ENCODE measurements around the gene TNFSF4.
"Not testable (repeated sequence)": the region's sequence is repeated elsewhere in the genome, so short reads cannot be mapped to it uniquely, and the experiment has no call there.

TNFSF4 gene

GRCh38 chr1:173243300-173243699, 36.2 kb upstream of the TNFSF4 start:
- POLR2A ChIA-PET = no interaction called here
- Histone ChIP-seq H3K4me3 (ENCODE audit: control insufficient read depth in 1 of 7, extremely low read depth in 1 of 7, insufficient read depth in 4 of 7, low read depth in 2 of 7, low read length in 6 of 7) (no peak overlapping the region), H3K36me3 (ENCODE audit: control insufficient read depth in 4 of 4, insufficient read depth in 4 of 4, low read length in 3 of 4) (no peaks in the 10 kb centered on the region), H3K9me3 (ENCODE audit: control extremely low read depth in 1 of 5, control insufficient read depth in 4 of 5, insufficient read depth in 2 of 5, low read depth in 1 of 5, low read length in 4 of 5) (peaks cover 0 to 34% (median 12%) of the 10 kb centered on the region in 5 experiments), H3K27ac (ENCODE audit: insufficient read depth in 1 of 2, low read depth in 1 of 2, low read length in 2 of 2, poor library complexity in 1 of 2, severe bottlenecking in 2 of 2) (no peak overlapping the region), H3K27me3 (replicated peaks in 2 of 5; ENCODE audit: control insufficient read depth in 4 of 5, insufficient read depth in 5 of 5, low read length in 4 of 5) (no peaks in the 10 kb centered on the region), H3K4me1 (ENCODE audit: control extremely low read depth in 1 of 4, control insufficient read depth in 4 of 4, insufficient read depth in 4 of 4, low read length in 3 of 4) (no peaks in the 10 kb centered on the region)
- no peak for DNase-seq
- CTCF ChIA-PET = interaction anchor here (0.8 to 1.3 kb wide), 2 partner anchors 12 to 16 kb away, joined by 3 to 4 read pairs; no protein-coding TSS in a partner anchor
- WGBS (ENCODE audit: insufficient coverage) = 100% methylated on average over 1 of the region's 1 CpG

GRCh38 chr1:173241528-173242347, 34.6 kb upstream of the TNFSF4 start:
- Histone ChIP-seq H3K36me3 (ENCODE audit: control insufficient read depth in 4 of 4, insufficient read depth in 4 of 4, low read length in 3 of 4) (no peaks in the 10 kb centered on the region), H3K9me3 (ENCODE audit: control extremely low read depth in 1 of 5, control insufficient read depth in 4 of 5, insufficient read depth in 2 of 5, low read depth in 1 of 5, low read length in 4 of 5) (peaks cover 2 to 35% (median 12%) of the 10 kb centered on the region in 5 experiments), H3K27ac (ENCODE audit: insufficient read depth in 1 of 2, low read depth in 1 of 2, low read length in 2 of 2, poor library complexity in 1 of 2, severe bottlenecking in 2 of 2) (no peak overlapping the region), H3K4me3 (ENCODE audit: control insufficient read depth in 1 of 7, extremely low read depth in 1 of 7, insufficient read depth in 4 of 7, low read depth in 2 of 7, low read length in 6 of 7) (no peak overlapping the region), H3K4me1 (ENCODE audit: control extremely low read depth in 1 of 4, control insufficient read depth in 4 of 4, insufficient read depth in 4 of 4, low read length in 3 of 4) (no peaks in the 10 kb centered on the region), H3K27me3 (replicated peaks in 2 of 5; ENCODE audit: control insufficient read depth in 4 of 5, insufficient read depth in 5 of 5, low read length in 4 of 5) (no peaks in the 10 kb centered on the region)
- no peak for DNase-seq
- 100% methylated on average over 3 of the region's 6 CpGs for WGBS (ENCODE audit: insufficient coverage)
- CTCF ChIA-PET = no interaction called here
- POLR2A ChIA-PET = no interaction called here

GRCh38 chr1:173240609-173241008, 33.5 kb upstream of the TNFSF4 start:
- H3K4me3 ChIP-seq (ENCODE audit: control insufficient read depth in 1 of 7, extremely low read depth in 1 of 7, insufficient read depth in 4 of 7, low read depth in 2 of 7, low read length in 6 of 7) = no peak overlapping the region
- no peaks in the 10 kb centered on the region for H3K4me1 ChIP-seq (ENCODE audit: control extremely low read depth in 1 of 4, control insufficient read depth in 4 of 4, insufficient read depth in 4 of 4, low read length in 3 of 4)
- H3K27ac ChIP-seq (ENCODE audit: insufficient read depth in 1 of 2, low read depth in 1 of 2, low read length in 2 of 2, poor library complexity in 1 of 2, severe bottlenecking in 2 of 2) = no peak overlapping the region
- H3K9me3 ChIP-seq (ENCODE audit: control extremely low read depth in 1 of 5, control insufficient read depth in 4 of 5, insufficient read depth in 2 of 5, low read depth in 1 of 5, low read length in 4 of 5) = peaks cover 2 to 35% (median 12%) of the 10 kb centered on the region in 5 experiments
- POLR2A ChIA-PET = no interaction called here
- CTCF ChIA-PET = no interaction called here
- no peaks in the 10 kb centered on the region for H3K36me3 ChIP-seq (ENCODE audit: control insufficient read depth in 4 of 4, insufficient read depth in 4 of 4, low read length in 3 of 4)
- H3K27me3 ChIP-seq (replicated peaks in 2 of 5; ENCODE audit: control insufficient read depth in 4 of 5, insufficient read depth in 5 of 5, low read length in 4 of 5) = no peaks in the 10 kb centered on the region
- no peak for DNase-seq

GRCh38 chr1:173239058-173239457, 31.9 kb upstream of the TNFSF4 start:
- H3K27me3 ChIP-seq (replicated peaks in 2 of 5; ENCODE audit: control insufficient read depth in 4 of 5, insufficient read depth in 5 of 5, low read length in 4 of 5) = no peaks in the 10 kb centered on the region
- no peaks in the 10 kb centered on the region for H3K36me3 ChIP-seq (ENCODE audit: control insufficient read depth in 4 of 4, insufficient read depth in 4 of 4, low read length in 3 of 4)
- ChIA-PET POLR2A (no interaction called here), CTCF (no interaction called here)
- no peak overlapping the region for H3K27ac ChIP-seq (ENCODE audit: insufficient read depth in 1 of 2, low read depth in 1 of 2, low read length in 2 of 2, poor library complexity in 1 of 2, severe bottlenecking in 2 of 2)
- 100% methylated on average over 1 of the region's 2 CpGs for WGBS (ENCODE audit: insufficient coverage)
- no peaks in the 10 kb centered on the region for H3K4me1 ChIP-seq (ENCODE audit: control extremely low read depth in 1 of 4, control insufficient read depth in 4 of 4, insufficient read depth in 4 of 4, low read length in 3 of 4)
- H3K4me3 ChIP-seq (ENCODE audit: control insufficient read depth in 1 of 7, extremely low read depth in 1 of 7, insufficient read depth in 4 of 7, low read depth in 2 of 7, low read length in 6 of 7) = no peak overlapping the region
- DNase-seq = no peak
- peaks cover 2 to 35% (median 12%) of the 10 kb centered on the region in 5 experiments for H3K9me3 ChIP-seq (ENCODE audit: control extremely low read depth in 1 of 5, control insufficient read depth in 4 of 5, insufficient read depth in 2 of 5, low read depth in 1 of 5, low read length in 4 of 5)

- ChIA-PET POLR2A (no interaction called here), CTCF (no interaction called here)
- no peaks in the 10 kb centered on the region for H3K4me1 ChIP-seq (ENCODE audit: control extremely low read depth in 1 of 4, control insufficient read depth in 4 of 4, insufficient read depth in 4 of 4, low read length in 3 of 4)
- 78% methylated on average over 1 of the region's 4 CpGs for WGBS (ENCODE audit: insufficient coverage)
- no peak overlapping the region for H3K27ac ChIP-seq (ENCODE audit: insufficient read depth in 1 of 2, low read depth in 1 of 2, low read length in 2 of 2, poor library complexity in 1 of 2, severe bottlenecking in 2 of 2)
- H3K9me3 ChIP-seq (ENCODE audit: control extremely low read depth in 1 of 5, control insufficient read depth in 4 of 5, insufficient read depth in 2 of 5, low read depth in 1 of 5, low read length in 4 of 5) = peaks cover 0 to 4% (median 0%) of the 10 kb centered on the region in 5 experiments
- H3K27me3 ChIP-seq (replicated peaks in 2 of 5; ENCODE audit: control insufficient read depth in 4 of 5, insufficient read depth in 5 of 5, low read length in 4 of 5) = no peaks in the 10 kb centered on the region
- no peaks in the 10 kb centered on the region for H3K36me3 ChIP-seq (ENCODE audit: control insufficient read depth in 4 of 4, insufficient read depth in 4 of 4, low read length in 3 of 4)
- no peak overlapping the region for H3K4me3 ChIP-seq (ENCODE audit: control insufficient read depth in 1 of 7, extremely low read depth in 1 of 7, insufficient read depth in 4 of 7, low read depth in 2 of 7, low read length in 6 of 7)
- DNase-seq = no peak
Measured at GRCh38 chr1:173234899-173235298, 27.8 kb upstream of the TNFSF4 start.

GRCh38 chr1:173234434-173234833, 27.3 kb upstream of the TNFSF4 start:
- H3K36me3 ChIP-seq (ENCODE audit: control insufficient read depth in 4 of 4, insufficient read depth in 4 of 4, low read length in 3 of 4); H3K27me3 ChIP-seq (replicated peaks in 2 of 5; ENCODE audit: control insufficient read depth in 4 of 5, insufficient read depth in 5 of 5, low read length in 4 of 5); H3K9me3 ChIP-seq (ENCODE audit: control extremely low read depth in 1 of 5, control insufficient read depth in 4 of 5, insufficient read depth in 2 of 5, low read depth in 1 of 5, low read length in 4 of 5); POLR2A ChIA-PET; H3K27ac ChIP-seq (ENCODE audit: insufficient read depth in 1 of 2, low read depth in 1 of 2, low read length in 2 of 2, poor library complexity in 1 of 2, severe bottlenecking in 2 of 2); H3K4me1 ChIP-seq (ENCODE audit: control extremely low read depth in 1 of 4, control insufficient read depth in 4 of 4, insufficient read depth in 4 of 4, low read length in 3 of 4); CTCF ChIA-PET; H3K4me3 ChIP-seq (ENCODE audit: control insufficient read depth in 1 of 7, extremely low read depth in 1 of 7, insufficient read depth in 4 of 7, low read depth in 2 of 7, low read length in 6 of 7); DNase-seq: not testable (repeated sequence)
- no CpG with 5 or more reads among the region's 3 CpGs for WGBS (ENCODE audit: insufficient coverage)

- H3K27ac ChIP-seq (ENCODE audit: insufficient read depth in 1 of 2, low read depth in 1 of 2, low read length in 2 of 2, poor library complexity in 1 of 2, severe bottlenecking in 2 of 2); H3K36me3 ChIP-seq (ENCODE audit: control insufficient read depth in 4 of 4, insufficient read depth in 4 of 4, low read length in 3 of 4); DNase-seq; H3K4me3 ChIP-seq (ENCODE audit: control insufficient read depth in 1 of 7, extremely low read depth in 1 of 7, insufficient read depth in 4 of 7, low read depth in 2 of 7, low read length in 6 of 7); POLR2A ChIA-PET; H3K27me3 ChIP-seq (replicated peaks in 2 of 5; ENCODE audit: control insufficient read depth in 4 of 5, insufficient read depth in 5 of 5, low read length in 4 of 5); H3K9me3 ChIP-seq (ENCODE audit: control extremely low read depth in 1 of 5, control insufficient read depth in 4 of 5, insufficient read depth in 2 of 5, low read depth in 1 of 5, low read length in 4 of 5): not testable (repeated sequence)
- WGBS (ENCODE audit: insufficient coverage) = 100% methylated on average over 1 of the region's 3 CpGs
- CTCF ChIA-PET = interaction anchor here (1.3 kb wide), 1 partner anchor 11 kb away, joined by 3 read pairs; no protein-coding TSS in a partner anchor
- peaks cover 0 to 21% (median 12%) of the 10 kb centered on the region in 4 experiments for H3K4me1 ChIP-seq (ENCODE audit: control extremely low read depth in 1 of 4, control insufficient read depth in 4 of 4, insufficient read depth in 4 of 4, low read length in 3 of 4)
Measured at GRCh38 chr1:173229031-173229430, 21.9 kb upstream of the TNFSF4 start.
